Activated CD4-positive, alpha-beta memory T cell treated with anti-CD3 and anti-CD28 coated beads for 36 hours (primary cell): ENCODE data around the gene NUP98. TPM values are rescaled to one million over a fixed set of nuclear protein-coding genes. Genes with fewer than 3 reads are reported as not detected.
"Not testable (repeated sequence)": the region's sequence is repeated elsewhere in the genome, so short reads cannot be mapped to it uniquely, and the experiment has no call there.

Experiments
- CTCF ChIA-PET: fragments of 350-600 bp; sonication (Branson Sonifier 250); formaldehyde crosslinking; loops from one replicate; lab custom pipeline; 2021; ENCODE audit warnings: antibody characterized with exemption, inconsistent platforms; lab: Charles Lee
- POLR2A ChIA-PET: fragments of 350-600 bp; sonication (Branson Sonifier 250); formaldehyde crosslinking; loops from one replicate; lab custom pipeline; 2021; ENCODE audit warnings: antibody characterized with exemption; lab: Charles Lee
- DNase-seq: peaks from one replicate; pipeline ENCODE4 v3.0.0-alpha.2; 2020
- H3K27ac Mint-ChIP-seq: one replicate; pipeline ENCODE4 v1.8.0; 2021; ENCODE audit warnings: mixed read lengths
- H3K27me3 Mint-ChIP-seq: one replicate; pipeline ENCODE4 v1.8.0; 2021; ENCODE audit warnings: mixed read lengths
- H3K36me3 Mint-ChIP-seq: one replicate; pipeline ENCODE4 v1.8.0; 2021; ENCODE audit warnings: mixed read lengths
- H3K4me1 Mint-ChIP-seq: one replicate; pipeline ENCODE4 v1.8.0; 2021; ENCODE audit warnings: low read depth, mixed read lengths
- H3K4me3 Mint-ChIP-seq: one replicate; pipeline ENCODE4 v1.8.0; 2021; ENCODE audit warnings: mild to moderate bottlenecking, mixed read lengths
- H3K9me3 Mint-ChIP-seq: one replicate; pipeline ENCODE4 v1.8.0; 2021; ENCODE audit warnings: mixed read lengths
- intact Hi-C: fragments of 100-400 bp; cut with micrococcal nuclease; formaldehyde crosslinking; loops from one replicate; pipeline ENCODE4 v1.15.1; 2023
- total RNA-seq, 2 experiments: library from RNA; stranded (reverse); gene quantifications; one replicate each; pipeline ENCODE4 v1.2.3, GENCODE V29; 2021

The NUP98 gene
- total RNA-seq, 2 experiments from 2014 or later: 90.6 to 104 TPM

DNA sequence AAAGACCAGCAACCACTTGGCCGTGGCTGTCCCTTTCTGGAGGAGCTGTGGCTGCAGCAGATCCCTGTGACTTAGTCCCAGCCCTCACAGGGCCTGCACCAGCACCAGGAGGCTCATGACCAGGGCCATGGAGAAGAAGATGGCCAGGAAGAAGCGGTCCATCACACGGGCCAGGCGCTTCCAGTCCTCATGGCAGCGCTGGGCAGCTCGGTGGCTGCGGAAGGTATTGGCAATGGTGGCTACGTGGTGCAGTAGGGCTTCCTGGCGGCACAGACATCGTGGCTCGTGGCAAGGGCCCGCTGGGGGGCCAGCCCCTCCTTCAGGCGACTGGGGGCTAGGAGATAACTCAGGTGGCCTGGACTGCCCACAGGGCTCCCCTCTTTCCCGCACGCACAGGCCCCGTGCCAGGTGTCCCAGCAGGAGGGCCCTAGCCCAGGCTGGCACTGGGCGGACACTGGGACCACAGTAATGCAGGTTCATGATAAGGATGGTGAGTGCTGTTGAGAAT, 131.3 kb downstream of the NUP98 start:
- peaks cover 20% of the 10 kb centered on the region for H3K36me3 Mint-ChIP-seq
- POLR2A ChIA-PET: no interaction called here
- intact Hi-C loops: no loop called here

DNA sequence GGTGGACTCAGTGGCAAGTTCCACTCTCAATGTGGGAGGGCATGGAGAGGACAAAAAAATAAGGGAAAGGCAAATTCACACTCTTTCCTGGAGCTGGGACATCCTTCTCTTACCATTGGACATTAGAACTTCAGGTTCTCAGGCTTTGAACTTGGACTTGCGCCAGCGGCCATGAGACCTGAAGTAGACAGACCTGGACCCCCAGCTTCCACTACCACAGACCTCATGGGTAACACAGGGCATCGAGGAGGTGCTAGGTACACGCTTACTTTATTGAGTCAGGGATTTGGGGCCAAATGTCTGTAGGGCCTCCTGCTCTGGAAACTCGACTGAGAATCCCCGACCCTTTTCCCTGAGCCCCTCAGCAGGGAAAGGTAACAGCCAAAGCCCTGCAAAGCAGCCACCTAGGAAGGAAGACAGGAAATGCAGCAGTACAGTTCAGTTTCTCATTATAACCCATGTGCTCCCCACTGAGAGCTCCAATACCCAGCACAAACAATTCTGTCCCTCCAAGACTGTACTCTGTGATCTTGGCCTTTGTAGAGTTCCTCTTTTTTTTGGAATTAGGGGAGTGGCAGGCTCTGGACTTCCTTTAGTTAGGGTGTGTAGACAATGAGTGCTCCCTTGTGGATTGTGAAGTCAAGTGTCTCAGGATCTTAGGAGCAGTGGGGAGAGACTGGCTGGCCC, 131.9 kb downstream of the NUP98 start:
- CTCF ChIA-PET: no interaction called here
- POLR2A ChIA-PET: no interaction called here
- Mint-ChIP-seq H3K36me3 (peaks cover 14% of the 10 kb centered on the region), H3K27ac (no peak overlapping the region), H3K4me3 (no peak overlapping the region), H3K9me3 (no peaks in the 10 kb centered on the region), H3K27me3 (no peaks in the 10 kb centered on the region), H3K4me1 (no peaks in the 10 kb centered on the region)
- intact Hi-C loops: no loop called here
- no peak for DNase-seq

More for the DNA sequence above, 131.3 kb downstream of the NUP98 start:
- H3K4me3 Mint-ChIP-seq: no peak overlapping the region
- H3K27ac Mint-ChIP-seq: no peak overlapping the region
- CTCF ChIA-PET: no interaction called here
- DNase-seq: no peak
- H3K9me3 Mint-ChIP-seq: no peaks in the 10 kb centered on the region
- no peaks in the 10 kb centered on the region for H3K4me1 Mint-ChIP-seq
- H3K27me3 Mint-ChIP-seq: no peaks in the 10 kb centered on the region

DNA sequence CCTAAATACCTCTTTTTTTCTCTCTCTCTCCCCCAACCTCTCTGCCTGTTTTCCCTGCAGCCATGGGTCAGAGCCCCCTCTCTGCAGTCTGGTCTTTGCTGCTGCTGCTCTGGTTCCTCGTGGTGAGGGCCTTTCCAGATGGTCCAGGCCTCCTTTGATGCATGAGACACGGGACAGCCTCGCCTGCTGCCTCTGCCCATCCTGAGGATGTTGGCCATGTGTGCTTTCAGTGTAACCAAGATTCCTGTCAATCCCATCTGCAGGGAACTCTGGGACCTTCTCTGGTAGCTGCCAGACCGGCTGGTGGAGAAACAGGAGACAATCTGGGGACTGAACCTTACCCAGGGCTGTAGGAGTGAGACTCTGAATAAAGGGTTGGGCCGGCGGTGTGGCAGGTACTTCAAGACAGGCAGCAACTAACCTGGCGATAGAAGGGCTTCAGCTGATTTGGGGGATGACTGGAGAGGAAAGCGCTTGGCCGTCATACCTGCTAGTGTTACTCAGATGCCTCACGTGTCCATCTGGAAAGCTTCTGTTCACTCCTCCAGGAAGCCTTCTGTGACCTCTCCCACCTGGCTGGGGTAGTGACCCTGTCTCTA, 133.2 kb downstream of the NUP98 start:
- no peak for DNase-seq
- CTCF ChIA-PET: no interaction called here

DNA sequence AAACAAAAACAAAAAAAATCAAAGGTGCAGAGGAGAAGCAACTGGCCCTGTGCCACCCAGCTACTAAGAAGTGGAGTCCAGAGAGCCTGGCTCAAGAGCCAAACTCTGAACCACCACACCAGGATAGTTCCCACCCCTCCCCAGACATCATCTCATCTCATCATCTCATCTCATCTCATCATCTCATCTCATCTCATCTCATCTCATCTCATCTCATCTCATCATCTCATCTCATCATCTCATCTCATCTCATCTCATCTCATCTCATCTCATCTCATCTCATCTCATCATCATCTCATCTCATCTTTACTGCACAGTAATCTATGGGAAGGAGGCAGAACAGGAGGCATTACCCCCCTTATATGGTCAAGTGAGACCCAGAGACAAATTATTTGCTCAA, 134.5 kb downstream of the NUP98 start:
- no peaks in the 10 kb centered on the region for H3K9me3 Mint-ChIP-seq
- ChIA-PET POLR2A (no interaction called here), CTCF (no interaction called here)
- H3K4me1 Mint-ChIP-seq: no peaks in the 10 kb centered on the region
- H3K4me3 Mint-ChIP-seq: no peak overlapping the region
- H3K36me3 Mint-ChIP-seq: peaks cover 11% of the 10 kb centered on the region
- intact Hi-C loops: no loop called here
- no peak overlapping the region for H3K27ac Mint-ChIP-seq
- peaks cover 2% of the 10 kb centered on the region for H3K27me3 Mint-ChIP-seq
- DNase-seq: no peak

More for the DNA sequence above, 133.2 kb downstream of the NUP98 start:
- Mint-ChIP-seq H3K27ac (no peak overlapping the region), H3K4me1 (no peaks in the 10 kb centered on the region), H3K36me3 (peaks cover 11% of the 10 kb centered on the region), H3K4me3 (no peak overlapping the region), H3K9me3 (no peaks in the 10 kb centered on the region), H3K27me3 (no peaks in the 10 kb centered on the region)
- POLR2A ChIA-PET: no interaction called here
- intact Hi-C loops: no loop called here

DNA sequence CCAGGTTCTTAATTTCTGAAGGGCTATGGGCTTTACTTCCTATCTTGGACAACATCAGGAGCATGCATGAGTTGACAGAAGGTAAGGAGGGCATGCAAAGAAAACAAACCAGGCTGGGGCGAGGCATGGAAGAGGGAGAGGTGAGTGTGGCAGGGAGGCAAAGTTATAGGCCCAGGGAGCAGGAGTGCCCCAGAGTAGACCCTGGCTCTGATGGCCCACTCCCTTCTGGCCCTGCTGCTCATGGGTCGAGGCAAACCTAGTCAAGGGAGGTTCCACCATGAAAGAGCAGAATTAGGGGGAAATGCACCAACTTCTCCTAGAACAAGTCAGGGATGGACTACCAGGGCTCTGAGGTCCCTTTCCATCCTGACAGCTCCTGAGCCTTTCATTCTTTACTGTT, 136.4 kb downstream of the NUP98 start:
- POLR2A ChIA-PET: no interaction called here
- DNase-seq: no peak
- H3K27ac Mint-ChIP-seq: no peak overlapping the region
- no peaks in the 10 kb centered on the region for H3K4me1 Mint-ChIP-seq
- intact Hi-C loops: no loop called here
- peaks cover 8% of the 10 kb centered on the region for H3K36me3 Mint-ChIP-seq
- CTCF ChIA-PET: no interaction called here
- H3K4me3 Mint-ChIP-seq: no peak overlapping the region
- peaks cover 2% of the 10 kb centered on the region for H3K27me3 Mint-ChIP-seq
- H3K9me3 Mint-ChIP-seq: no peaks in the 10 kb centered on the region

DNA sequence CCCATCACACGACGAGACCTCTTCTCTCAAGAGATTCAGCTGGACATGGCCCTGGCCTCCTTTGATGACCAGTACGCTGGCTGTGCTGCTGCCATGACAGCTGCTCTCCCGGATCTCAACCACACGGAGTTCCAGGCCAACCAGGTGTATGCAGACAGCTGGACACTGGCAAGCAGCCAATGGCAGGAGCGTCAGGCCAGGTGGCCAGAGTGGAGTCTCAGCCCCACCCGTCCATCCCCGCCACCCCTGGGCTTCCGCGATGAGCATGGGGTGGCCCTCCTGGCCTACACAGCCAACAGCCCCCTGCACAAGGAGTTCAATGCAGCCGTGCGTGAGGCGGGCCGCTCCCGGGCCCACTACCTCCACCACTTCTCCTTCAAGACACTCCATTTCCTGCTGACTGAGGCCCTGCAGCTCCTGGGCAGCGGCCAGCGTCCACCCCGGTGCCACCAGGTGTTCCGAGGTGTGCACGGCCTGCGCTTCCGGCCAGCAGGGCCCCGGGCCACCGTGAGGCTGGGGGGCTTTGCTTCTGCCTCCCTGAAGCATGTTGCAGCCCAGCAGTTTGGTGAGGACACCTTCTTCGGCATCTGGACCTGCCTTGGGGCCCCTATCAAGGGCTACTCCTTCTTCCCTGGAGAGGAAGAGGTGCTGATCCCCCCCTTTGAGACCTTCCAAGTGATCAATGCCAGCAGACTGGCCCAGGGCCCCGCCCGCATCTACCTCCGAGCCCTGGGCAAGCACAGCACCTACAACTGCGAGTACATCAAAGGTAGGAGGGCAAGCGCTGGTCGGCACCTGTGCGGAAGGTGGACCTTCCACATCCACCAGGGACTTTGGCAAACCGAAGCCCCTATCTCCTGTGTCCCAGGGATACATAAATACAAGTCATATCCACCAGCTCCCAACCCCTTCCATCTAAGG, 137.5 kb downstream of the NUP98 start:
- Mint-ChIP-seq H3K27ac (no peak overlapping the region), H3K4me1 (no peaks in the 10 kb centered on the region), H3K9me3 (no peaks in the 10 kb centered on the region), H3K27me3 (peaks cover 8% of the 10 kb centered on the region), H3K36me3 (peaks cover 2% of the 10 kb centered on the region), H3K4me3 (no peak overlapping the region)
- POLR2A ChIA-PET: no interaction called here
- no peak for DNase-seq
- intact Hi-C loops: no loop called here
- CTCF ChIA-PET: no interaction called here

DNA sequence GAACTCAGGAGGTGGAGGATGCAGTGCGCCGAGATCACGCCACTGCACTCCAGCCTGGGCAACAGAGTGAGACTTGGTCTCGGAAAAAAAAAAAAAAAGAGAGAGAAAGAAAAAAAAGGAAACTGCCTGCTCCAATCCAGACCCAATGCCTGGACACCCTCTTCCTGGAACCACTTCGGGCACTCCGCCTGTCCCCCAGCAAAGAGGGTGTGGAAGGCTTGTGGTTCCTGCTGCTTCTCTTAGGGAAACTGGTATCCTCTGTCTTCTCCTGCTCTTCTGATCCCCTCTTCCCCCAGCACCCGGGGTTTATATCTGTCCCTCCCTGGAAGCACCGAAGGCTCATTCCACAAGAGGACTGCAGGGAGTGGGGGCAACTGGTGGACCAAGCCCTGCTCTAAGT, 139.1 kb downstream of the NUP98 start:
- H3K4me1 Mint-ChIP-seq: no peaks in the 10 kb centered on the region
- ChIA-PET POLR2A (no interaction called here), CTCF (no interaction called here)
- H3K9me3 Mint-ChIP-seq: no peaks in the 10 kb centered on the region
- no peaks in the 10 kb centered on the region for H3K36me3 Mint-ChIP-seq
- H3K27ac Mint-ChIP-seq: no peak overlapping the region
- intact Hi-C loops: no loop called here
- peaks cover 8% of the 10 kb centered on the region for H3K27me3 Mint-ChIP-seq
- no peak for DNase-seq
- H3K4me3 Mint-ChIP-seq: no peak overlapping the region

DNA sequence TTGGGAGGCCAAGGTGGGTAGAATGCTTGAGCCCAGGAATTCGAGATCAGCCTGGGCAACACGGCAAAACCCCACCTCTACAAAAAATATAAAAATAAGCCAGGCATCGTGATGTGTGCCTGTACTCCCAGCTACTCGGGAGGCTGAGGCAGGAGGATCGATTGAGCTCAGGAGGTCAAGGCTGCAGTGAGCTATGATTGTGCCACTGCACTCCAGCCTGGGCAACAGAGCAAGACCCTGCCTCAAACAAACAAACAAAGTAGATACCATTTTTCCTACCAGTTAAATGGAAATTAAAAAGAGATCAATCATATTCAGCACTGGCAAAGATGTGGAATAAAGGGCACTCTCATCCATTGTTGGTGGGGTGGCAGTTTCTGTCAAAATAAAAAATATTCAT, 140.0 kb downstream of the NUP98 start:
- H3K4me3 Mint-ChIP-seq, H3K4me1 Mint-ChIP-seq, H3K27ac Mint-ChIP-seq, H3K9me3 Mint-ChIP-seq, H3K27me3 Mint-ChIP-seq, CTCF ChIA-PET, H3K36me3 Mint-ChIP-seq, intact Hi-C loops, DNase-seq, POLR2A ChIA-PET: not testable (repeated sequence)

DNA sequence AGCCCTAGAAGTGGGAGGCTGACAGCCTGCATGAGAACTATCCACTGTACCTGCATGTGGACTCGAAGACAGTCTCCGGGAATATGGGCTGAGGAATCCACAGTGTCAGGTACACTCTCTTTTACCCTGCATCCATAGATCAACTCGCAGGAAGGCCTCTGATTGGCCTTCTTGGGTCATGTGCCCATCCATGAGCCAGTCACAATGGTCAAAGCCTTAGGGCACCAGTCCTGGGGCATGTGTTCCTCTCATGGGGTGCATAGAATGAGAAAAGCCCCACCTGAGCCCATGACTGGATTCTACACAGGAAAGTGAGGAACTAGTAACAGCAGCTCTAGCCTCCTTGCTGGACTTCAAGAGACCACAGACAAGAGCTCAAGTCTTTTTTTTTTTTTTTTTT, 141.8 kb downstream of the NUP98 start:
- Mint-ChIP-seq H3K9me3 (no peaks in the 10 kb centered on the region), H3K36me3 (no peaks in the 10 kb centered on the region), H3K4me1 (no peaks in the 10 kb centered on the region), H3K4me3 (no peak overlapping the region), H3K27ac (no peak overlapping the region), H3K27me3 (peaks cover 16% of the 10 kb centered on the region)
- intact Hi-C loops: no loop called here
- ChIA-PET POLR2A (no interaction called here), CTCF (no interaction called here)
- DNase-seq: no peak

DNA sequence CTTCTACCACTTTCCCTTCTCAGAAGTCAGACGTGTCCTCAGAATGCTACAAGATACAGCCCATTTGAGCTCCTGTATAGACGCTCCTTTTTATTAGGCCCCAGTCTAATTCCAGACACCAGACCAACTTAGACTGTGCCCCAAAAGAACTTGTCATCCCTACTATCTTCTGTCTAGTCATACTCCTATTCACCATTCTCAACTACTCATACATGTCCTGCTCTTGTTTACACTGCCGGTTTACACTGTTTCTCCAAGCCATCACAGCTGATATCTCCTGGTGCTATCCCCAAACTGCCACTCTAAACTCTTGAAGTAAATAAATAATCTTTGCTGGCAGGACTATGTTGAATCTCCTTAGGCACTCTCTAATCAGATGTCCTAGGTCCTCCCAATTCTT, 144.8 kb downstream of the NUP98 start:
- DNase-seq, H3K4me3 Mint-ChIP-seq, intact Hi-C loops, H3K4me1 Mint-ChIP-seq, H3K36me3 Mint-ChIP-seq, CTCF ChIA-PET, H3K9me3 Mint-ChIP-seq, POLR2A ChIA-PET, H3K27ac Mint-ChIP-seq: not testable (repeated sequence)
- H3K27me3 Mint-ChIP-seq: peaks cover 38% of the 10 kb centered on the region

DNA sequence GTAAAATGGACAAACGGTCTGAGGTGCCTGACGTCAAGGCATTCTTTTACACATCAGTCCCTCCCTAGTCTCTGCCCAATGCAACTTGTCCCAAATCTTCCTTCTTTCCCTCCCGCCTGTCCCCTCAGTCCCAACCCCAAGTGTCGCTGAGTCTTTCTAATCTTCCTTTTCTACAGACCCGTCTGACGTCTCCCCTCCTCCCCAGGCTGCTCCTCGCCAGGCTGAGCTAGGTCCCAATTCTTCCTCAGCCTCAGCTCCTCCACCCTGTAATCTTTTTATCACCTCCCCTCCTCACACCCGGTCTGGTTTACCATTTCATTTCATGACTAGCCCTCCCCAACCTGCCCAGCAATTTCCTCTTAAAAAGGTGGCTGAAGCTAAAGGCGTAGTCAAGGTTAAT, 148.0 kb downstream of the NUP98 start:
- intact Hi-C loops, H3K4me3 Mint-ChIP-seq, DNase-seq, POLR2A ChIA-PET, H3K4me1 Mint-ChIP-seq, H3K36me3 Mint-ChIP-seq, H3K27ac Mint-ChIP-seq, H3K9me3 Mint-ChIP-seq, CTCF ChIA-PET: not testable (repeated sequence)
- H3K27me3 Mint-ChIP-seq: peaks cover 41% of the 10 kb centered on the region

DNA sequence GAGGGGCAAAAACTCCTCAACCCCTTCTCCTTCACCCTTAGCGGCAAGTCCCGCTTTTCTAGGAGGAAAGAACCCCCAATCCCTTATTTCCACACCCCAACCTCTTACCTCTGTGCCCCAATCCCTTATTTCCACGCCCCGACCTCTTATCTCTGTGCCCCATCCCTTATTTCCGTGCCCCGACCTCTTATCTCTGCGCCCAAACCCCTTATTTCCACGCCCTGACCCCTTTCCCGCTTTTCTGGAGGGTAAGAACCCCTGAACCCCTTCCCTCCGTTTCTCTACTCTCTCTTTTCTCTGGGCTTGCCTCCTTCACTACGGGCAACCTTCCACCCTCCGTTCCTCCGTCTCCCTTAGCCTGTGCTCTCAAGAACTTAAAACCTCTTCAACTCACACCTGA, 148.5 kb downstream of the NUP98 start:
- POLR2A ChIA-PET, CTCF ChIA-PET, intact Hi-C loops, H3K4me3 Mint-ChIP-seq, DNase-seq, H3K9me3 Mint-ChIP-seq, H3K36me3 Mint-ChIP-seq, H3K4me1 Mint-ChIP-seq, H3K27ac Mint-ChIP-seq: not testable (repeated sequence)
- H3K27me3 Mint-ChIP-seq: peaks cover 41% of the 10 kb centered on the region
